Thoracic aorta (tissue), 2 donors: Measurements from ENCODE around the gene NFIX. TPM values are rescaled to one million over a fixed set of nuclear protein-coding genes. Genes with fewer than 3 reads are reported as not detected.

Source experiments
- ATAC-seq: fragments of 150-250 bp; one replicate; pipeline ENCODE4 v1.8.0; 2017; ENCODE audit warnings: low read depth; ENCODE audit not compliant: insufficient number of reproducible peaks, low FRiP score
- DNase-seq: peaks from one replicate; pipeline ENCODE4 v3.0.0-alpha.2; 2020; ENCODE audit warnings: low spot score
- H3K27ac ChIP-seq, 2 donors: fragments of 200-600 bp; sonication (generic); 1 replicate in 1 of 2; 2 replicates in 1 of 2; pipeline ENCODE4 v1.5.1; 2016; ENCODE audit warnings: mild to moderate bottlenecking in 2 of 2, moderate library complexity in 2 of 2
- H3K27me3 ChIP-seq: fragments of 200-600 bp; sonication (generic); replicated peaks from 2 replicates; pipeline ENCODE4 v1.6.0; 2016; ENCODE audit warnings: mild to moderate bottlenecking; ENCODE audit not compliant: insufficient read depth
- H3K36me3 ChIP-seq: fragments of 200-600 bp; sonication (generic); one replicate; pipeline ENCODE4 v1.5.1; 2016
- H3K4me1 ChIP-seq, 2 donors: fragments of 200-600 bp; sonication (generic); 1 replicate in 1 of 2; 2 replicates in 1 of 2; pipeline versions ENCODE4 v1.5.1 to v1.6.0; 2016; ENCODE audit warnings: low read depth in 2 of 2, mild to moderate bottlenecking in 1 of 2; ENCODE audit not compliant: control insufficient read depth in 1 of 2
- H3K4me3 ChIP-seq: fragments of 200-600 bp; sonication (generic); 2 replicates; pipeline ENCODE4 v1.5.1; 2016; ENCODE audit warnings: mild to moderate bottlenecking
- H3K9me3 ChIP-seq: fragments of 200-600 bp; sonication (generic); 2 replicates; pipeline ENCODE4 v1.5.1; 2016
- total RNA-seq, 2 donors: library from RNA; depleted of rRNA; stranded (reverse); fragments of >200 nt; gene quantifications; one replicate each; pipeline versions ENCODE4 v1.1.0 to v1.2.3, GENCODE V29; 2016
- TF ChIP-seq, protein P1 (sequence below): fragments of 200-600 bp; sonication (generic); IDR thresholded peaks from one replicate; pipeline ENCODE4 v1.5.1; 2019; ENCODE audit warnings: antibody characterized with exemption

NFIX gene
- total RNA-seq, 2 donors from 2014 or later = 126 to 145 TPM

DNA sequence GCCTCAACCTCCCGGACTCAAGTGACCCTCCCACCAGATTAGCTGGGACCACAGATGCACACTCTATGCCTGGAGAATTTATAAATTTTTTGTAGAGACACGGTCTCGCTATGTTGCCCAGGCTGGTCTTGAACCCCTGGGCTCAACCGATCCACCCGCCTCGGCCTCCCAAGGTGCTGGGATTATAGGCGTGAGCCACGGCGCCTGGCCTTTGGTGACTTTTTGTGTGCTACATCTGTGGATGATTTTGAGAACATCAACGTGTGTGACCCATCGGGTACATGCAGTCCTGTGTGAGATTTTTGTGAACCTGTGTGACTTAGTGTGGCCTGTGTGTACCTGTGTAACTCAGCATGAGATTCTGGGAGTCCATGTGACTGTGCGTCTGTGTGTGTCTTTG lies 8.5 kb upstream of the NFIX start:
- no peak overlapping the region for H3K27ac ChIP-seq
- DNase-seq (no peak), ATAC-seq (no peak)
- H3K27me3 ChIP-seq = no peaks in the 10 kb centered on the region
- H3K4me1 ChIP-seq = peaks cover 0 to 5% of the 10 kb centered on the region in 2 donors
- H3K4me3 ChIP-seq = no peak overlapping the region
- no peaks in the 10 kb centered on the region for H3K9me3 ChIP-seq
- TF ChIP-seq, protein P1, sequence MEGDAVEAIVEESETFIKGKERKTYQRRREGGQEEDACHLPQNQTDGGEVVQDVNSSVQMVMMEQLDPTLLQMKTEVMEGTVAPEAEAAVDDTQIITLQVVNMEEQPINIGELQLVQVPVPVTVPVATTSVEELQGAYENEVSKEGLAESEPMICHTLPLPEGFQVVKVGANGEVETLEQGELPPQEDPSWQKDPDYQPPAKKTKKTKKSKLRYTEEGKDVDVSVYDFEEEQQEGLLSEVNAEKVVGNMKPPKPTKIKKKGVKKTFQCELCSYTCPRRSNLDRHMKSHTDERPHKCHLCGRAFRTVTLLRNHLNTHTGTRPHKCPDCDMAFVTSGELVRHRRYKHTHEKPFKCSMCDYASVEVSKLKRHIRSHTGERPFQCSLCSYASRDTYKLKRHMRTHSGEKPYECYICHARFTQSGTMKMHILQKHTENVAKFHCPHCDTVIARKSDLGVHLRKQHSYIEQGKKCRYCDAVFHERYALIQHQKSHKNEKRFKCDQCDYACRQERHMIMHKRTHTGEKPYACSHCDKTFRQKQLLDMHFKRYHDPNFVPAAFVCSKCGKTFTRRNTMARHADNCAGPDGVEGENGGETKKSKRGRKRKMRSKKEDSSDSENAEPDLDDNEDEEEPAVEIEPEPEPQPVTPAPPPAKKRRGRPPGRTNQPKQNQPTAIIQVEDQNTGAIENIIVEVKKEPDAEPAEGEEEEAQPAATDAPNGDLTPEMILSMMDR = no peak
- H3K36me3 ChIP-seq = no peaks in the 10 kb centered on the region

DNA sequence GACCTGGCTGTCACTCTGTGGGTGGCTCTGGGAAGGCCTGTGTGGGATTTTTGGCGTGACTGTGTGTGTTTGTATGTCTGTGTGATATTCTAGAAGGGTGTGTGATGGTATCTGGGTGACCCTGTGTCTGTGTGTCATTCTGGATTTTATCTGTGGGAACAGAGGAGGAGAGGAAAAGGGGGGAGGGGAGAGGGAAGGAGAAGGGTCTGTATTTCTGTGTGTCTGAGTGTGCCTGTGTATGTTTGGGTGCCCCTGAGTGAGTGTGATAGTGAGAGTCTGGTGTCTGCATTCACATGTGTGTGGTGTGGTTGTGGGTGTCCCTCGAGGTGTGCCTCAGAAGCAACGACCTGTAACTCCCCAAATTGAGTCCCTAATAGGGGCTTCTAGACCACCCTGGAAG lies 8.1 kb upstream of the NFIX start:
- ATAC-seq (no peak), DNase-seq (no peak)
- no peaks in the 10 kb centered on the region for H3K27me3 ChIP-seq
- no peak overlapping the region for H3K27ac ChIP-seq
- TF ChIP-seq, protein P1 = no peak
- no peaks in the 10 kb centered on the region for H3K9me3 ChIP-seq
- H3K36me3 ChIP-seq = no peaks in the 10 kb centered on the region
- no peak overlapping the region for H3K4me3 ChIP-seq
- H3K4me1 ChIP-seq = peaks cover 0 to 5% of the 10 kb centered on the region in 2 donors

DNA sequence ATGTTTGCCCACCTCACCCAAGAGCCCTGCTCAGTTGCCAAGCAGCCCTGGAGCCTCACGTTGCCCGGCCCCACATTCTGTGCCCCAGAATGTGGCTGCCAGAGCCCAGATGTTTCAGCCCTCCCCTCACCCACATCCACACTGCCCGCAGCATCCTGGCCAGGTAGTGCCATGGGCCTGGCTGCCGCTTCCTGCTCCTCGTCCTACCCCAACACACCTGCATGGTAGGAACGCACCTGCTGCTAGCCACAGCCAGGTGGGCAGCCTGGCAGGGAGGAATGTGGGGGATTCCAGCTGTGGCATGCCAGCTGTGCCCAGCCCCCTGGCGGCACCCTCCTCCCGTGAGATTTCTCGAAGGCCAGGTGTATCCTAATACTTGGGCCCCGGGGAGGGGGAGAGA lies 7.5 kb upstream of the NFIX start:
- no peak for ATAC-seq
- H3K4me1 ChIP-seq = peaks cover 0 to 5% of the 10 kb centered on the region in 2 donors
- TF ChIP-seq, protein P1 = no peak
- H3K27ac ChIP-seq = no peak overlapping the region
- H3K9me3 ChIP-seq = no peaks in the 10 kb centered on the region
- H3K27me3 ChIP-seq = no peaks in the 10 kb centered on the region
- no peak for DNase-seq
- H3K36me3 ChIP-seq = no peaks in the 10 kb centered on the region
- no peak overlapping the region for H3K4me3 ChIP-seq

DNA sequence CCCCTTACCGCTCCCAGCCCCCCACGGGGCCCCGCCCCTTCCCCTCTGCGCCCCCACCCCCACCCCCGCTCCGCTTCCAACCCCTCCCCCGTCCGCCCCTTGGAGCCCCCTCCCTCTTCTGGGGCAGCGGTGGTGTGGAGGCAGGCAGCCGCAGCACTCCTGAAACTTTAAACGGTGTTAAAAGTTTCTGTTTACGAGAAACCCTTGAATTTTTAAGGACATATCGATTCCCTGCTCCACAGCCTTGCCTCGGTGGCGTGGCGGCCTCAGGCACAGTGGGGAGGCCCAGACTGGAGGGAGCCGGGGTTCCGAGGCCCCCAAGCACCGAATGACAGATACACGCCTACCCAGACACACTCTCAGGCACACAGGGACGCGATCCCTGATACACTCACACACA lies 4.8 kb upstream of the NFIX start:
- Histone ChIP-seq H3K9me3 (no peaks in the 10 kb centered on the region), H3K4me3 (no peak overlapping the region), H3K4me1 (no peaks in the 10 kb centered on the region), H3K27ac (no peak overlapping the region), H3K36me3 (no peaks in the 10 kb centered on the region), H3K27me3 (no peaks in the 10 kb centered on the region)
- TF ChIP-seq, protein P1 = no peak
- ATAC-seq (no peak), DNase-seq (no peak)

DNA sequence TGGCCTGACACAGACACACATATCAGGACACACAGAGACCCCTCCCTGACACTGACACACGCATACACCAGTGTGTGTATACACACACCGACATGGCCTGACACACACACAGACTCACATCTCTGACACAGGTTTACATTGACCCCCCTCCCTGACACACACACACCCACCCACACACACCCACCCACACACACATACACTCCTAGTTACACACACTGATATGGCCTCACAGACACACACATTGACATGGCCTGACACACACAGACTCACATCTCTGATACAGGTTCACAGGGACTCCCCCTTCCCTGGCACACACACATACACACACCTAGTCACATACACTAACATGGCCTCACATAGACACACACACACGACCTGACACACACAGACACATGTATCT lies 4.4 kb upstream of the NFIX start:
- Histone ChIP-seq H3K4me3 (no peak overlapping the region), H3K27ac (no peak overlapping the region), H3K9me3 (no peaks in the 10 kb centered on the region), H3K4me1 (no peaks in the 10 kb centered on the region), H3K36me3 (no peaks in the 10 kb centered on the region), H3K27me3 (no peaks in the 10 kb centered on the region)
- no peak for ATAC-seq
- no peak for DNase-seq
- TF ChIP-seq, protein P1 = no peak
